GM12865 (cell line): ENCODE data around the gene LRP10.

Experiments used
- DNase-seq: peaks from one replicate; pipeline ENCODE4 v3.0.0; 2010; ENCODE audit warnings: low read depth
- H3K4me3 ChIP-seq: 2 replicates; pipeline ENCODE4 v1.5.1; 2011; ENCODE audit warnings: mild to moderate bottlenecking, low read depth, low read length, control low read depth
- TF ChIP-seq, protein P1 (sequence below): IDR thresholded peaks from 2 replicates; pipeline ENCODE4 v1.5.1; 2011; ENCODE audit warnings: low read length, control low read depth, low read depth, inconsistent platforms; ENCODE audit not compliant: insufficient read depth; ENCODE audit errors: missing control alignments

LRP10 gene

DNA sequence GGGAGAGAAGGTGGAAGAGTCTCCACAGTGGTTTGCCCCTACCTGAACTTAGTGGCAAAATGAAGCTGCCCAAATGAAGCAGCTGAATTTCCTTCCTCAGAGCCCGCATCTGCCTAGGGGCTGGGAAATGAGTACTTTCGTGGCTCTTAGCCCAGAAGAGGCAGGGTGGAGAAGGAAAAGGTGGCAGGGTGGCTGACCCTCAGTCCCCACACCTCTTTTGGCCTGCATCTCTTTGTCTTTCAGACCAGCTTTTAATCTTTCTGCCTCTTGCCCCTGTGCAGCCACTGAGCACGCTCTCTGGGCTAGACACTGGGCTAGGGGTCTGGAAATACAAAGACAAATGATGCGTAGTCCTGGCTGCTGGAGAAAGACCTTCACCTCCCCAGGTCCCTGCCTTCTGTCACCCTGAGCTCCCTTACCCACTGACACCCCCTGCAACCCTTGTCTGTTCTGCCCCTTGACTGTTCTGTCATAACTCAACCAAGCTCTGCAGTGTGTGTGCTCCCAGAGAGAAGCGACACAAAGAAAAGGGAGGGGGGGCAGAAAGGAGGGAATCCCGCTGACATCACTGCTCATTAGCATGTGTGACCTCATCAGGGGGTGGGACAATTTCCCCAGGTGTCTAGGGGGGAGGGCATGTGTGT, 11.1 kb downstream of the LRP10 start:
- no peak overlapping the region for H3K4me3 ChIP-seq
- no peak for DNase-seq
- TF ChIP-seq, protein P1, sequence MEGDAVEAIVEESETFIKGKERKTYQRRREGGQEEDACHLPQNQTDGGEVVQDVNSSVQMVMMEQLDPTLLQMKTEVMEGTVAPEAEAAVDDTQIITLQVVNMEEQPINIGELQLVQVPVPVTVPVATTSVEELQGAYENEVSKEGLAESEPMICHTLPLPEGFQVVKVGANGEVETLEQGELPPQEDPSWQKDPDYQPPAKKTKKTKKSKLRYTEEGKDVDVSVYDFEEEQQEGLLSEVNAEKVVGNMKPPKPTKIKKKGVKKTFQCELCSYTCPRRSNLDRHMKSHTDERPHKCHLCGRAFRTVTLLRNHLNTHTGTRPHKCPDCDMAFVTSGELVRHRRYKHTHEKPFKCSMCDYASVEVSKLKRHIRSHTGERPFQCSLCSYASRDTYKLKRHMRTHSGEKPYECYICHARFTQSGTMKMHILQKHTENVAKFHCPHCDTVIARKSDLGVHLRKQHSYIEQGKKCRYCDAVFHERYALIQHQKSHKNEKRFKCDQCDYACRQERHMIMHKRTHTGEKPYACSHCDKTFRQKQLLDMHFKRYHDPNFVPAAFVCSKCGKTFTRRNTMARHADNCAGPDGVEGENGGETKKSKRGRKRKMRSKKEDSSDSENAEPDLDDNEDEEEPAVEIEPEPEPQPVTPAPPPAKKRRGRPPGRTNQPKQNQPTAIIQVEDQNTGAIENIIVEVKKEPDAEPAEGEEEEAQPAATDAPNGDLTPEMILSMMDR, result no peak

DNA sequence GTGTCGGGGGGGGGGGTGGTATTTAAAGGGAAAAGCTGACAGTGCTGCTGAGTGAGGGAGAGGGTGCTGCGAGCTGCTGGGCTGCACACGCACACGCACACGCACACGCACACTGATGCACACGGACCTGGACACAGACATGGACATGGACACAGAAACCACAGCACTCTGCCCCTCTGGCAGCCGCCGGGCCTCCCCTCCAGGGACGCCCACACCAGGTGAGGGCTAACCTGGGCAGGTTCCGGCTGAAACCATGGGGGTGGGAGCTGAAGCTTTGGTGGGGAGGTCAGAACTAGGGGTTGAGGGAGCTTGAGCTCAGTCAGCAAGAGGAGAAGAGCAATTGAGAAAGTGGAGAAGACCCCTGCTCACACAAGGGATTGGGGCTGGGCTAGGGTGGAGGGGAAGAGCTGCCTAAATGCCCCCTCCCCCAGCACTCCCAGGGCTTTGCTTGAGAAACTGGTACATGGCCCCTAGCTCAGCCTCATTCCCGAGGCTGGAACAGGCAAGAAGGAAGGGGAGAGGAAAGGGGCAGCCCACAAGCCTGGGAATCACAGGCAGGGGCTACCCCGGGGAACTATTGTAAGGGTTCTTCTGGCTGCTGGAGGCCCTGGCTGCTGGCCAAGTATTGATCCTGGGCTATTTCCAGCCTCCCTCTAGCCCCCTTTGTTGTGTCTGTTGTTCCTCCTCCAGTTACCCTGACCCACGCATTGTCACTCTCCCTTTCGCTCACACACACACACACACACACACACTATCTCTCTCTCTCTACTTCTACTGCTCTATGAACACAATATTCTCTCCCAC, 11.8 kb downstream of the LRP10 start, which contains the start of gene REM2:
REM2 (plus strand) TSS at position 50 of the 804 bp plus-strand sequence; CDS start at position 116, 66 bp downstream.
- no peak within 1 kb of the TSS for H3K4me3 ChIP-seq
- TF ChIP-seq, protein P1, result no peak
- DNase-seq, result no peak

DNA sequence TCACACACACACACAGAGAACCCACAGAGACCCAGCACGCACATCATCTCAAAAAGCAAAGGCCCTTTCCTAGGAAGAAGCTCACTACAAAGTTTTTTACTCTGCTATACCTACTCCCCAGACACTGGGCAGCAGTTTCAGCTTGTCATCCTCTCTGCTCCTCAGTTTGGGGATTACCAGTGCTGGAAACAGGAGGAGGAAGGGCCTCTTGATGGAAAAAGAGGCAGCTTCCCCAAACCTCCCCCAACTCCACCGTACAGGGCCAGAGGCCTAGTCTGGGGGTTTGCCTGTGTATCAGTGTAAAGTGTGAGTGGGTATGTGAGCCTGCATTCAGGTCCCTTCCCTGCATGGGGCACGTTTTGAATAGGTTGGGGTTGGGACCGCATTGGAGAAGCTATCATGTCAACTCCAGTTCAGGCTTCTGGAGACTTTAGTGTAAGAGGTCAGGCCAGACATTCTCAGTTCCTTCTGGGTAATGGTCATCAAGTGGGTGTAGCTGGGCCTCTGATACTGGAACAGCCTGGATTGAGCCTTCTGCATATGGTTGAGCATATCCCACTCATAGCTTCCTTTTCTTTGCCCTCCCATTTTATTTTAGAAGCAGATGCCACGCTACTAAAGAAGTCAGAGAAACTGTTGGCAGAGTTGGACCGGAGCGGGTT, 12.7 kb downstream of the LRP10 start:
- no peak overlapping the region for H3K4me3 ChIP-seq
- no peak for DNase-seq
- TF ChIP-seq, protein P1, result no peak

DNA sequence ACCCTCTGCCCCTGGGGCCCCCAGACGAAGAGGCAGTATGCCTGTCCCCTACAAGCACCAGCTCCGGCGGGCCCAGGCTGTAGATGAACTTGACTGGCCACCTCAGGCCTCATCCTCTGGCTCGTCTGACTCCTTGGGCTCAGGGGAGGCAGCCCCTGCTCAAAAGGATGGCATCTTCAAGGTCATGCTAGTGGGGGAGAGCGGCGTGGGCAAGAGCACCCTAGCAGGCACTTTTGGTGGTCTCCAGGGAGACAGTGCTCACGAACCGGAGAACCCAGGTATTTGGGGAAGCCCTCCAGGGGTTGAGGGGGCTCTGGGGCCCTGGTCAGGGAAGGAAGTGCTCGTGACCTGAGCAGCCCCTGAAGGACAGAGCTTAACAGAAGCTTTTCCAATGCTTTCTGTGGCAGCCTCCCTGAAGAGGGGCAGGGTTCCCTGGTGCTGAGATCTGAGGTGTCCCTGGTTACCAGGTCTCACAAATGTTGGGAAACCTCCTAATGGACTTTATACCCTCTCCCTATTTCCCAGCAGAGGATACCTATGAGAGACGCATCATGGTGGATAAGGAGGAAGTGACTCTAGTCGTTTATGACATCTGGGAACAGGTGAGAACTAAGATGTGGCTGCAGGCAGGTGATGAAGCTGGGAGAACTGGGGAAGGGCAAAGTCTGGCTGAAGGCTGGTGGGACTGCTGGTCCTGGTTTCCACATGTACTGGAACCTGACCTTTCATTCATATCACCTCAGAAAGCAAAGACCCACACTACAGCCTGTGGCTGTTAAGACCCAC, 13.4 kb downstream of the LRP10 start:
- no peak for DNase-seq
- no peak overlapping the region for H3K4me3 ChIP-seq
- TF ChIP-seq, protein P1, result no peak

DNA sequence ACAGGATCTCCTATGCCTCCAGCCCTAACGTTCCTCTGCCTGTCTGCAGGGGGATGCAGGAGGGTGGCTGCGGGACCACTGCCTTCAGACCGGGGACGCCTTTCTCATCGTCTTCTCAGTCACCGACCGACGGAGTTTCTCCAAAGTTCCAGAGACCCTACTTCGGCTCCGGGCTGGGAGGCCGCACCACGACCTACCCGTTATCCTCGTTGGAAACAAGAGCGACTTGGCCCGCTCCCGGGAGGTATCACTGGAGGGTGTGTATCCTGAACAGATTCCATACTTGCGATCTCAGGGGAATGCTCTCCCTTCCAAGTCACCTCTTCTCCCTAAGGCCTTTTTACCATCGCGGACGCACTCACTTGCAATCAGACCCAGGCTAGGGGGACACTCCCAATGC, 14.4 kb downstream of the LRP10 start:
- DNase-seq, result no peak
- H3K4me3 ChIP-seq, result peak overlapping the region; percentile 76
- TF ChIP-seq, protein P1, result no peak

DNA sequence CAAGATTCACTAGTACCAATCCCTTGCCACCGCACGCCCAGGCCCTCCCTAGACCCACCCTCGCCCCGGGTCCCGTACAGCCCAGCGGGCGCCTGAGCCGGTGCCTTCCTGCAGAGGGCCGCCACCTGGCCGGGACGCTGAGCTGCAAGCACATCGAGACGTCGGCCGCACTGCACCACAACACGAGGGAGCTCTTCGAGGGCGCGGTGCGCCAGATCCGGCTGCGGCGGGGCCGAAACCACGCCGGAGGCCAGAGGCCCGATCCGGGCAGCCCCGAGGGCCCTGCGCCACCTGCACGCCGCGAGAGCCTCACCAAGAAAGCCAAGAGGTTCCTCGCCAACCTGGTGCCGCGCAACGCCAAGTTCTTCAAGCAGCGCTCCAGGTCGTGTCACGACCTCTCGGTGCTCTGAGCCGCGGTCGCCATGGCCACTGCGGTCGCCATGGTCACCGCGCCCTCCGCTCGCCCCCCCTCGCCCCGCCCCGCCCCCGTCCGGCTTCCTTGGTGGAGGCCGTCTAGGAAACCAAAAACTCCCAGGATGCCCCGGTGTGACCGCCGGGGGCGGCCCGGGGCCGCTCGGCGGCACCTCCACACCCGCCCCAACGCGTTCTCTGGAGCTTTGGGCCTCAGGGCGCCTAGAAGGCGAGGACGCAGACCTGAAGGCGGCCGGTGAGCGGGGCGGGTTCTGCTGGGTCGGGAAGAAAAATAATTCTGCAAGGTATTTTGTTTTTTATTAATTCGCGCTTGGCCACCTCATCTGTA, 15.1 kb downstream of the LRP10 start:
- TF ChIP-seq, protein P1, result peak; percentile 34

More for the DNA sequence above, 15.1 kb downstream of the LRP10 start:
- DNase-seq, result peak; percentile 95
- H3K4me3 ChIP-seq, result peak overlapping the region; percentile 76
